GM18507 (cell line): ENCODE results near the gene RABAC1.
"Not testable (repeated sequence)": the region's sequence is repeated elsewhere in the genome, so short reads cannot be mapped to it uniquely, and the experiment has no call there.

Experiments
- DNase-seq: peaks from one replicate; pipeline ENCODE4 v3.0.0; 2011; ENCODE audit warnings: low read depth; ENCODE audit not compliant: insufficient read length; ENCODE audit errors: extremely low spot score
- FAIRE-seq: peaks from 2 replicates; lab custom pipeline; 2011; peaks lifted over from hg19 to GRCh38; lab: Jason Lieb, UNC

The RABAC1 gene

GRCh38 chr19:41920882-41921576, 38.1 kb downstream of the RABAC1 start:
- DNase-seq (no peak), FAIRE-seq (no peak)

- FAIRE-seq = no peak
- DNase-seq = no peak
These were observed 39.0 kb downstream of the RABAC1 start for GRCh38 chr19:41919948-41920712.

GRCh38 chr19:41918653-41919244, 40.4 kb downstream of the RABAC1 start:
- DNase-seq (no peak), FAIRE-seq (no peak)

GRCh38 chr19:41918095-41918494, 41.0 kb downstream of the RABAC1 start:
- DNase-seq (no peak), FAIRE-seq (no peak)

GRCh38 chr19:41917676-41918075, 41.4 kb downstream of the RABAC1 start:
- DNase-seq (no peak), FAIRE-seq (no peak)

GRCh38 chr19:41915776-41916414, 43.2 kb downstream of the RABAC1 start:
- DNase-seq (no peak), FAIRE-seq (no peak)

DNA sequence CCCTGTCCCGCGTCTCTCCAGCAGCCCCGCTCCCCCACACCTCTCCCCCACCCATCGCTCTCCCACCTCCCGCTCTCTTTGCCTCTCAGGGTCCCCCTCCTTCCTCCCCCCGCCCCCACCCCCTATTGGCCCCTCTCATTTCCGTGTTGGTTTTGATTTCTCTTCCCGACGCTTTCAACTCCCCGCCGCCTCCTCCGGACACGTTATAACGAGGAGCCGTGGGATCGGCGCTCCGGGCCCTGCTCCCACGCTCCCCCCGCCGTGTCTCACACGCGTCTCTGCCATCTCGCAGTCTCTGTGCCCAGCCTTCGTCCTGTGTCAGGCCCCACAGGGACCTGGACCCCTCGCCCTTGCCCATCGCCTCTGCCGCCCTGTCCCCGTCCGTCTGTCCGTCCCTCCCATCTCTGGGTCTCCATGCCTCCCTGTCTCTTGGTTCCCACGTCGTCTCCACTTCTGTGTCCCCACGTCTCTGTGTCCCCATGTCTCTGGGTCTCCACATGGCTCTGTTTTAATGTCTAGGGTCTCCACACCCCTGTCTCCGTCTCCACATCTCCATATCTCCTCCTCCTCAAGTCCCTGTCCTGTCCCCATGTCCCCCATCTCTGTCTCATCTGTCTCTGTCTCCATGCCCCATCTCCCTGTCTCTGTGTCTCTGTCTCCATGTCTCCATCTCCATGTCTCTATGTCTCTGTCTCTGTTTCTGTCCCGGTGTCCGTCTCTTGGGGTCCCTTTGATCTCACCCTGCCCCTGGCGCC, 43.9 kb downstream of the RABAC1 start:
- FAIRE-seq = no peak

GRCh38 chr19:41914424-41914834, 44.7 kb downstream of the RABAC1 start:
- FAIRE-seq, DNase-seq: not testable (repeated sequence)

More for the DNA sequence above, 43.9 kb downstream of the RABAC1 start:
- DNase-seq = no peak

- FAIRE-seq (no peak), DNase-seq (no peak)
These were observed 45.3 kb downstream of the RABAC1 start for GRCh38 chr19:41913538-41914423.

DNA sequence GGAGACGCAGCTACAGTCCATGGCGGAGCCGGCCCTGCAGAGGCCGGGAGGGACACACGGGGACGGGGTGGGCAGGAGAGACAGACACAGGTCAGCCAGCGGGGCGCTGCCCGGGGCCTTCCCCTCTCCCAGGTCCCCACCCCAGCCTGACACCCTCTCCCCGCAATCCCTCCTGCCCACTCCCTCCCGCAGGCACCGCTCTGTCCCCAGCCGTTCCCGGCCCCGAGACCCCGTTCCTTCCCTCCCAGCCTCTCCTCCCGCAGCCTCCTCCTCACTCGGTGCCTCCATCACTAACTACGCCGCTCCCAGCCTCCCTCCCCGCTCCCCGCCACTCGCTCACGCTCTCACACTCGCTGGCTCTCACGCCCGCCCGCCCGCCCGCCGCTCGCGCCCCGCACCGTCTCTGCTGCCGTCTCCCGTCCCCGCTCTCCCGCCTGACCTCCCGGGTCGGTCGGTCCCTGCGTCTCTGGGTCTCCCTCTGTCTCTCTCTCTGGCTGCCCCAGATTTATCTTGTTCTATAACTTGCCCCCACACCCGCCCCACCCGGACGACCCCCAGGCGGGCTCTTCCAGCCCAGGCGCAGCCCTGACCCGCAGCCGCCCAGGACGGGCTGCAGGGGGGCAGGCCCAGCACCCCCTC, 46.1 kb downstream of the RABAC1 start:
- DNase-seq (no peak), FAIRE-seq (no peak)

GRCh38 chr19:41911889-41912731, 47.0 kb downstream of the RABAC1 start:
- no peak for DNase-seq
- FAIRE-seq = no peak

GRCh38 chr19:41910992-41911888, 47.9 kb downstream of the RABAC1 start:
- no peak for FAIRE-seq

DNA sequence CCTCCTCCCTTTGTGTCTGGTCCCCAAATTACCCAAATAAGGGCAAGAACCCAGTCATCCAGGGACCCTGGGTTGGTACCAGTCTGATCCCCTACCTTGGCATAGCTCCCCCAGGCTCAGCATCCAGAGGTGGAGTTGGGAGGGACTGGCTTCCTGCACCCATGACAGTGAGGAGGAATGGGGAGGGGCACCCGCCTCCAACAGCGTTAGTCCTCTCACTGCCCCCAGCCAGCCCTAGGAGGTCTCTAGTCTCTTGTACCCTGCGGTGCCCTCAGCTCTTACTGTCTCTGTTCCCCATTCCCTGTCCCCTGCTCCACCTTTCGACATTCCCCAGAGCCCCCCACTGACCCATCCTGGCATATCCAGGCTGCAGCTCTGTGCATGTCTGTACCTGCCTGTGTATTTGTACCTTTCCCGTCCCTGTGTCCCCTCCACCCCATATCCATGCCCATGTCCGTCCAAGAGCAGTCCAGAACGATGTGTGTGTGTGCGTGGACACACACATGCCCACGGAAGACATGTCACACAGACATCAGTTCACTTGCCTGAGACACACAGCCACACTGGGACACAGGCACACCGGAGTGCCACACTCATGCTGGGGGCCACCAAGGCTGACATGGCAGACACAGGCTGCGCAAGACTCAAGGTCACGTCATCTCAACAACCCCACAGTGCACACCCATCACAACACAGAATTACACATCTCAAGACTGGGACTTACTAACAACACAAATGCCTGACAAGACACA, 48.7 kb downstream of the RABAC1 start:
- FAIRE-seq (no peak), DNase-seq (no peak)

More at GRCh38 chr19:41910992-41911888, 47.9 kb downstream of the RABAC1 start:
- no peak for DNase-seq

GRCh38 chr19:41909706-41910105, 49.4 kb downstream of the RABAC1 start:
- FAIRE-seq (no peak), DNase-seq (no peak)

GRCh38 chr19:41908724-41909464, 50.2 kb downstream of the RABAC1 start:
- FAIRE-seq (no peak), DNase-seq (no peak)
